Measurements from ENCODE around the gene MUC5B.

- TF ChIP-seq, protein P1, sequence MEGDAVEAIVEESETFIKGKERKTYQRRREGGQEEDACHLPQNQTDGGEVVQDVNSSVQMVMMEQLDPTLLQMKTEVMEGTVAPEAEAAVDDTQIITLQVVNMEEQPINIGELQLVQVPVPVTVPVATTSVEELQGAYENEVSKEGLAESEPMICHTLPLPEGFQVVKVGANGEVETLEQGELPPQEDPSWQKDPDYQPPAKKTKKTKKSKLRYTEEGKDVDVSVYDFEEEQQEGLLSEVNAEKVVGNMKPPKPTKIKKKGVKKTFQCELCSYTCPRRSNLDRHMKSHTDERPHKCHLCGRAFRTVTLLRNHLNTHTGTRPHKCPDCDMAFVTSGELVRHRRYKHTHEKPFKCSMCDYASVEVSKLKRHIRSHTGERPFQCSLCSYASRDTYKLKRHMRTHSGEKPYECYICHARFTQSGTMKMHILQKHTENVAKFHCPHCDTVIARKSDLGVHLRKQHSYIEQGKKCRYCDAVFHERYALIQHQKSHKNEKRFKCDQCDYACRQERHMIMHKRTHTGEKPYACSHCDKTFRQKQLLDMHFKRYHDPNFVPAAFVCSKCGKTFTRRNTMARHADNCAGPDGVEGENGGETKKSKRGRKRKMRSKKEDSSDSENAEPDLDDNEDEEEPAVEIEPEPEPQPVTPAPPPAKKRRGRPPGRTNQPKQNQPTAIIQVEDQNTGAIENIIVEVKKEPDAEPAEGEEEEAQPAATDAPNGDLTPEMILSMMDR (IDR thresholded peaks at IDR 0.05; ENCODE audit: low read length), result peak; percentile 26; the same call in 1 of the 2 replicates
- no peak for TF ChIP-seq EZH2 (IDR thresholded peaks at IDR 0.05; ENCODE audit: borderline replicate concordance, low read length)
Measured at GRCh38 chr11:1309498-1310317, 86.8 kb downstream of the MUC5B start, which contains the start of gene TOLLIP.

Data from OCI-LY1 (cell line).